IMR-90 (cell line): ENCODE measurements around the gene ZBTB8OS.

Experiments
- MAFK ChIP-seq: IDR thresholded peaks from 2 replicates; pipeline ENCODE4 v1.6.1; 2012; ENCODE audit warnings: low read depth, low read length, improper control_type of control experiment
- POLR2A ChIP-seq: IDR thresholded peaks from 2 replicates; pipeline ENCODE4 v1.6.1; 2012; ENCODE audit warnings: mild to moderate bottlenecking, low read depth, low read length
- RAD21 ChIP-seq: IDR thresholded peaks from 2 replicates; pipeline ENCODE4 v1.6.1; 2012; ENCODE audit warnings: low read length, improper control_type of control experiment
- TF ChIP-seq, protein P1 (sequence below): conservative IDR thresholded peaks from 2 replicates; pipeline ENCODE4 v1.5.1; 2012; ENCODE audit warnings: mild to moderate bottlenecking, low read depth, low read length, improper control_type of control experiment

DNA sequence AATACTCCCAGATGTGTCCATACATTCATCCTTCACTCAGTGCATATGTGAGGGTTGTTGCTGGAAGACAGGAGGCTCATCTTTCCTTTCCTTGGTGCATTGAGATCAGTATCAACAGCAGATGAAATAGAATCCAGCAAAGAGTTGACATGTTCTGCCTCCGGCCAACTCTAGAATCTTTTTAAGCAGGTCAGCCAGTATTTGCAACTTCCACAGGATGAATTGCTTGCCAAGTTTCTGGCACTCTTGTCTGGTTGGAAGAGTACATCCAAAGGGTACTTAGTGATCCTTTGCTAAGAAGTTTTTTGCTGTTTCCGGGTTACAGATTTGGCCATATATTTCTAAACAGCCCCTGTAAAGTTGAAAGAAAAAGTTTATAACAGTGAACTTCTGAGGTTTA is 31.2 kb upstream of the ZBTB8OS start:
- TF ChIP-seq POLR2A (no peak), RAD21 (no peak), MAFK (no peak)
- TF ChIP-seq, protein P1, sequence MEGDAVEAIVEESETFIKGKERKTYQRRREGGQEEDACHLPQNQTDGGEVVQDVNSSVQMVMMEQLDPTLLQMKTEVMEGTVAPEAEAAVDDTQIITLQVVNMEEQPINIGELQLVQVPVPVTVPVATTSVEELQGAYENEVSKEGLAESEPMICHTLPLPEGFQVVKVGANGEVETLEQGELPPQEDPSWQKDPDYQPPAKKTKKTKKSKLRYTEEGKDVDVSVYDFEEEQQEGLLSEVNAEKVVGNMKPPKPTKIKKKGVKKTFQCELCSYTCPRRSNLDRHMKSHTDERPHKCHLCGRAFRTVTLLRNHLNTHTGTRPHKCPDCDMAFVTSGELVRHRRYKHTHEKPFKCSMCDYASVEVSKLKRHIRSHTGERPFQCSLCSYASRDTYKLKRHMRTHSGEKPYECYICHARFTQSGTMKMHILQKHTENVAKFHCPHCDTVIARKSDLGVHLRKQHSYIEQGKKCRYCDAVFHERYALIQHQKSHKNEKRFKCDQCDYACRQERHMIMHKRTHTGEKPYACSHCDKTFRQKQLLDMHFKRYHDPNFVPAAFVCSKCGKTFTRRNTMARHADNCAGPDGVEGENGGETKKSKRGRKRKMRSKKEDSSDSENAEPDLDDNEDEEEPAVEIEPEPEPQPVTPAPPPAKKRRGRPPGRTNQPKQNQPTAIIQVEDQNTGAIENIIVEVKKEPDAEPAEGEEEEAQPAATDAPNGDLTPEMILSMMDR, result no peak
